Subcutaneous abdominal adipose tissue (tissue), 5 donors: Measurements from ENCODE around the gene ITIH1.
"Not testable (repeated sequence)": the region's sequence is repeated elsewhere in the genome, so short reads cannot be mapped to it uniquely, and the experiment has no call there.

Source experiments
- H3K27ac ChIP-seq: one replicate; pipeline ENCODE4 v1.7.0; 2013; ENCODE audit warnings: low read depth, mild to moderate bottlenecking, inconsistent platforms, low read length, moderate library complexity
- H3K27me3 ChIP-seq, 5 donors: one replicate each; pipeline ENCODE4 v1.7.0; 2013; ENCODE audit warnings: low read length in 5 of 5, inconsistent platforms in 1 of 5; ENCODE audit not compliant: control insufficient read depth in 5 of 5, insufficient read depth in 4 of 5
- H3K36me3 ChIP-seq, 5 donors: one replicate each; pipeline ENCODE4 v1.7.0; 2013; ENCODE audit warnings: low read length in 5 of 5; ENCODE audit not compliant: control insufficient read depth in 5 of 5, insufficient read depth in 5 of 5
- H3K4me1 ChIP-seq, 5 donors: one replicate each; pipeline ENCODE4 v1.7.0; 2013; ENCODE audit warnings: low read length in 5 of 5, mild to moderate bottlenecking in 3 of 5, moderate library complexity in 1 of 5; ENCODE audit not compliant: control insufficient read depth in 5 of 5, insufficient read depth in 5 of 5
- H3K4me3 ChIP-seq, 5 donors: one replicate each; pipeline ENCODE4 v1.7.0; 2013; ENCODE audit warnings: low read length in 5 of 5, low read depth in 1 of 5
- H3K9ac ChIP-seq, 5 donors: one replicate each; pipeline ENCODE4 v1.7.0; 2013; ENCODE audit warnings: low read length in 5 of 5, mild to moderate bottlenecking in 4 of 5, moderate library complexity in 3 of 5
- H3K9me3 ChIP-seq, 5 donors: one replicate each; pipeline ENCODE4 v1.7.0; 2013; ENCODE audit warnings: low read length in 5 of 5; ENCODE audit not compliant: control insufficient read depth in 5 of 5
- donor health status: healthy.
- donor health status: healthy.
- donor health status: healthy.
- donor health status: healthy.
- donor health status: healthy.

Gene ITIH1, protein sequence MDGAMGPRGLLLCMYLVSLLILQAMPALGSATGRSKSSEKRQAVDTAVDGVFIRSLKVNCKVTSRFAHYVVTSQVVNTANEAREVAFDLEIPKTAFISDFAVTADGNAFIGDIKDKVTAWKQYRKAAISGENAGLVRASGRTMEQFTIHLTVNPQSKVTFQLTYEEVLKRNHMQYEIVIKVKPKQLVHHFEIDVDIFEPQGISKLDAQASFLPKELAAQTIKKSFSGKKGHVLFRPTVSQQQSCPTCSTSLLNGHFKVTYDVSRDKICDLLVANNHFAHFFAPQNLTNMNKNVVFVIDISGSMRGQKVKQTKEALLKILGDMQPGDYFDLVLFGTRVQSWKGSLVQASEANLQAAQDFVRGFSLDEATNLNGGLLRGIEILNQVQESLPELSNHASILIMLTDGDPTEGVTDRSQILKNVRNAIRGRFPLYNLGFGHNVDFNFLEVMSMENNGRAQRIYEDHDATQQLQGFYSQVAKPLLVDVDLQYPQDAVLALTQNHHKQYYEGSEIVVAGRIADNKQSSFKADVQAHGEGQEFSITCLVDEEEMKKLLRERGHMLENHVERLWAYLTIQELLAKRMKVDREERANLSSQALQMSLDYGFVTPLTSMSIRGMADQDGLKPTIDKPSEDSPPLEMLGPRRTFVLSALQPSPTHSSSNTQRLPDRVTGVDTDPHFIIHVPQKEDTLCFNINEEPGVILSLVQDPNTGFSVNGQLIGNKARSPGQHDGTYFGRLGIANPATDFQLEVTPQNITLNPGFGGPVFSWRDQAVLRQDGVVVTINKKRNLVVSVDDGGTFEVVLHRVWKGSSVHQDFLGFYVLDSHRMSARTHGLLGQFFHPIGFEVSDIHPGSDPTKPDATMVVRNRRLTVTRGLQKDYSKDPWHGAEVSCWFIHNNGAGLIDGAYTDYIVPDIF

DNA sequence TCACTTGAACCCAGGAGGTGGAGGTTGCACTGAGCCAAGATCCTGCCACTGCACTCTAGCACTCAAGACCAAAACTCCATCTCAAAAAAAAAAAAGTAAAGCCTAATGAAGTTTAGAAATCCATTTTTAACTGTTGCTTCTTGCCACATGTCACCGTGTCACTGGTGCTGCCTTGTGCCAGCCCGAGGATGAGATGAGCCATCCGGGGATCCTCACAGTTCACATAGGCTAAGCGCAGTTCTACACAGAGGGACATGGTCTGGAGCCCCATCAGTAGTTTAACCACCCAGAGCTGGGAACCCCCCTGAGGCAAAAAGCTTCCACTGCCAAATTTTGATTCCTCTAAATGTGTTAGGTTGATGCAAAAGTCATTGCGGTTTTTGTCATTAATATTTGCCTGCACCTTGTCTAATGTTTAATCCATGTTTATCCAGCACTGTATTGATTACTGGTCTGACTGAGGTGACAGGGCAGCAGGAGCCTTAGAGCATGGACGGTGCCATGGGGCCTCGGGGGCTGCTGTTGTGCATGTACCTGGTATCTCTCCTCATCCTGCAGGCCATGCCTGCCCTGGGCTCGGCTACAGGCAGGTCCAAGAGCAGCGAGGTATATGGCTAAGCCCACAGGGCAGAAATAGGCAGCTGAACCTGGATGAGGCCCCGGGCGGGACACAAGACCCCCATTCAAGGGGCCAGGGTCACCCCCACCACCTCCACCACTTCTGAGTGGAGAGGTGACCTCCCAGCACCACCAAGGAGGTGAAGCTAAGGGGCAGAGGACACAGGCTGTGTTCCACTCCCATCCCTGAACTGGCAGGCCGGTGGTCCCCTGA lies at the start of gene ITIH1:
TSS of gene ITIH1 (plus strand) at position 473 of the 832 bp plus-strand sequence. CDS start at position 490, 17 bp downstream.
- peaks cover 0 to 14% (median 3%) of the 10 kb centered on the region in 5 donors for H3K4me1 ChIP-seq

DNA sequence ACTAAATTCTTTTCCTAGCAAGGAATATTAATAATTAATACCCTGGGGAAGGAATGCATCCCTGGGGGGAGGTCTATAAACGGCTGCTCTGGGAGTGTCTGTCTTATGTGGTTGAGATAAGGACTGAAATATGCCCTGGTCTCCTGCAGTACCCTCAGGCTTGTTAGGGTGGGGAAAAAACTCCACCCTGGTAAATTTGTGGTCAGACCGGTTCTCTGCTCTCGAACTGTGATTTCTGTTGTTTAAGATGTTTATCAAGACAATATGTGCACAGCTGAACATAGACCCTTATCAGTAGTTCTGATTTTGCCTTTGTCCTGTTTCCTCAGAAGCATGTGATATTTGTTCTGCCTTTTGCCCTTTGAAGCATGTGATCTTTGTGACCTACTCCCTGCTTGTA lies 48.6 kb upstream of the ITIH1 start:
- H3K4me1 ChIP-seq, H3K27ac ChIP-seq, H3K9ac ChIP-seq, H3K9me3 ChIP-seq, H3K27me3 ChIP-seq, H3K4me3 ChIP-seq: not testable (repeated sequence)
- H3K36me3 ChIP-seq, result peaks cover 11 to 27% (median 18%) of the 10 kb centered on the region in 5 donors

More for the DNA sequence above, at the start of gene ITIH1:
- Histone ChIP-seq H3K27ac (no peak within 1 kb of the TSS), H3K9ac (no peak within 1 kb of the TSS), H3K4me3 (no peak within 1 kb of the TSS), H3K27me3 (peaks cover 0 to 5% (median 2%) of the 10 kb centered on the region in 5 donors), H3K36me3 (no peaks in the 10 kb centered on the region), H3K9me3 (no peaks in the 10 kb centered on the region)

DNA sequence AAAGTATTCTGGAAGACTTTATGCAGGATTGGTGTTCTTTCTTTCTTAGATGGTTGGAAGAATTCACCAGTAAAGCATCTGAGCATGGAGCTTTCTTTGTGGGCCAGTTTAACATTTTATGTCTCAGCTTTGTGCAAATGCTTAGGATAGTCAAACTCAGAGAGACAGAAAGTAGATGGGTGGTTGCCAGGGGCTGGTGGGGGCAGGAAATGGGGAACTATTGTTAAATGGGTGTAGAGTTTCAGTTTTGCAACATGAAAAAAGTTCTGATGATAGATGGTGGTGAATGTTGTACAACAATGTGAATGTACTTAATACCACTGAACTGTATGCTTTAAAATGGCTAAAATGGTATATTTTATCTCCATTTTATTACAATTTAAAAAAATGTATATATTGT lies 46.7 kb upstream of the ITIH1 start:
- H3K27ac ChIP-seq, result no peak overlapping the region
- H3K9me3 ChIP-seq, result no peaks in the 10 kb centered on the region
- H3K27me3 ChIP-seq, result no peaks in the 10 kb centered on the region
- no peaks in the 10 kb centered on the region for H3K4me1 ChIP-seq
- no peak overlapping the region for H3K4me3 ChIP-seq
- no peak overlapping the region for H3K9ac ChIP-seq
- peaks cover 17 to 31% (median 25%) of the 10 kb centered on the region in 5 donors for H3K36me3 ChIP-seq

DNA sequence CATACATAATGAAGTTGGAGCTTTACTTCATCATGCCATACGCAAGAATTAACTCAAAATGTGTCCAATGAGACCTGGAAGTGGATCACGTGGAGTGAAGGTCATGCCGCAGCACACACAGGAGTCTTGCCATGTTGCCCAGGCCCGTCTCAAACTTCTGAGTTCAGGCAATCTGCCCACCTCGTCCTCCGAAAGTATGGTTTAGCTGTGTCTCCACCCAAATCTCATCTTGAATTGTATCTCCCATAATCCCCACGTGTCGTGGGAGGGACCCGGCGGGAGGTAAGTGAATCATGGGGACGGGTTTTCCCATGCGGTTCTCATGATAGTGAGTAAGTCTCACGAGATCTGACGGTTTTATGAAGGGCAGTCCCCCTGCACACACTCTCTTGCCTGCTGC lies 45.8 kb upstream of the ITIH1 start:
- Histone ChIP-seq H3K27me3 (no peaks in the 10 kb centered on the region), H3K4me3 (no peak overlapping the region), H3K27ac (no peak overlapping the region), H3K4me1 (no peaks in the 10 kb centered on the region), H3K36me3 (peaks cover 19 to 39% (median 29%) of the 10 kb centered on the region in 5 donors), H3K9me3 (no peaks in the 10 kb centered on the region), H3K9ac (no peak overlapping the region)

DNA sequence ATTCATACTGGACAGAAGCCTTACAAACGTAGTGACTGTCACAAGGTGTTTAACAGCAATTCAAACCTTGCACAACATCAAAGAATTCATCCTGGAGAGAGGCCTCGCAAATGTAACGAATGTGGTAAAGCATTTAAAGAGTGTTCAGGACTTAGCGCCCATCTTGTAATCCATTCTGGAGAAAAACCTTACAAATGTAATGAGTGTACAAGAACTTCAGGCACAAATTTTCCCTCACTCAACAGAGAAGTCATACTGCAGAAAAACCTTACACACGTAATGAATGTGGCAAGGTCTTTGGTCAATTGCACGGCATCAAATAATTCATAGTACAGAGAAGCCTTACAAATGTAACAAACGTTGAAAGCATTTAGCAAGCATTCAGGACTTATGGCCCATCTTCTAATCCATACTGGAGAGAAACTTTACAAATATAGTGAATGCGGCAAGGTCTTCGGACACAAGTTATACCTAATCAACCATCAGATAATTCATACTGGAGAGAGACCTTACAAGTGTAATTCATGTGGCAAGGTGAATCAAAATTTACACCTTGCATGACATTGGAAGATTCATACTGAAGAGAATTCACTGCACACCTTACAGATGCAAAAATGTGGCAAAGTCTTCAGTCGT lies 44.0 kb upstream of the ITIH1 start:
- Histone ChIP-seq H3K36me3 (peaks cover 23 to 54% (median 29%) of the 10 kb centered on the region in 5 donors), H3K27ac (no peak overlapping the region), H3K4me1 (no peaks in the 10 kb centered on the region), H3K4me3 (no peak overlapping the region), H3K27me3 (no peaks in the 10 kb centered on the region), H3K9ac (no peak overlapping the region), H3K9me3 (no peaks in the 10 kb centered on the region)

DNA sequence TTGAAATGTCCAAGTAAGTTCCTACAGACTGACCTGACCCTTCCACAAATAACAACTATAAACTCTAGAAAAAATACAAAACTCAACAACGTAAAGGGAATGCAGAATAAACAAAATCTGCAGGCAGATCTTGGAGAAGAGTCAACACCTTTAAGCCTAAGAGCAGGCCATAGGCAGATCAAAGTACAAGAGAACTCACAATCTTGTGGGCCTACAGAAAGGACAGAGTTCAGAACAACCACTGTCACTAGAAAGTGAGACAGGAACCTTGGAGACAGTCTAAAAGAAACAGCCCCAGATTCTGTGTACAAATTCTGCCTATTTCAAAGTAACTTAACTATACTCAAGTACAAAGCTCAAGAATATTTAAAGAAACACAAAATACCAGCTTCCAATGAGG lies 37.7 kb upstream of the ITIH1 start:
- no peaks in the 10 kb centered on the region for H3K4me1 ChIP-seq
- H3K27ac ChIP-seq, result no peak overlapping the region
- peaks cover 26 to 81% (median 49%) of the 10 kb centered on the region in 5 donors for H3K36me3 ChIP-seq
- no peaks in the 10 kb centered on the region for H3K9me3 ChIP-seq
- no peak overlapping the region for H3K4me3 ChIP-seq
- no peak overlapping the region for H3K9ac ChIP-seq
- H3K27me3 ChIP-seq, result no peaks in the 10 kb centered on the region

DNA sequence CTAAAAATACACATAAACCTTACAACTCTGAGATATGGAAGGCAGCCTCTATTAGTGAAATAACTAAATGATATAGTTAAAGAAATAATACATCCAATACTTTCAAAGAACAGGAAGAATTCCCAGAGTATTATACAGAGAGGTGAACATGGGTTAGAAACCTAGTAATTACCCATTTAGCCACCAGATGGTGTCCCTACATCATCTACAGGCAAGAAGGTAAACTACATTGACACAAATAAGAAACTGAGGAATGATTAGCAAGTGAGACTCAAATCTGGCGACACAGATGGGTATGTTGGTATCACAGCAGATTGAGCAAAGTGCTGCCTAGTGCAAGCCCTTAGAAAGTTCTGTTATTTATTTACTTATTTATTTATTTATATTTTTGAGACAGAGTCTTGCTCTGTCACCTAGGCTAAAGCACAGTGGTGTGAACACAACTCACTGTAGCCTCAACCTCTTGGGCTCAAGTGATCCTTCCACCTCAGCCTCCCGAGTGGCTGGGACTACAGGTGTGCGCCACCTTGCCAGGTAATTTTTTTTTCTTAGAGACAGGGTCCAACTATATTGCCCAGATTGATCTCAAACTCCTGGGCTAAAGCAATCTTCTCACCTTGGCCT lies 34.9 kb upstream of the ITIH1 start:
- Histone ChIP-seq H3K9ac (no peak overlapping the region), H3K27me3 (no peaks in the 10 kb centered on the region), H3K36me3 (peaks cover 26 to 85% (median 53%) of the 10 kb centered on the region in 5 donors), H3K9me3 (no peaks in the 10 kb centered on the region), H3K4me1 (no peaks in the 10 kb centered on the region), H3K4me3 (no peak overlapping the region), H3K27ac (no peak overlapping the region)

DNA sequence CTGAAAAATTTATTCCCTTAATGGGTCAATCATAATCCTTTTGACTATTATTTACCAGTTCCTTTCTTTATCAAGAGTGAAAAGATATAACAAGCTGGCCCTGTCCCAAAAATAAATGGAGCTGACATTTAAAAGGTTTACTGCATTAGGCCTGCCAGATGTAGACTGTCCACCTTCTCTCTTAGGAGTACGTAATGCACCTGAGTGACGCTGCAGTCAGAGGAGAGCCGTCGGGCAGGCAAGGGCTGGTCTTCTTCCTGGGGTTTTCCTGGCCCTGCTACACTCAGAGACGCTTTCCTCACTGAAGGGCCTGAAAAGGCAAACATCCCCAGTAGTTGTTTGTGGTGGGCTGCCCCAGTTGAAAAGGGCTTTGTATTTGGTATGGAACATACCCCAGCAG lies 34.2 kb upstream of the ITIH1 start:
- Histone ChIP-seq H3K36me3 (peaks cover 26 to 84% (median 53%) of the 10 kb centered on the region in 5 donors), H3K4me3 (no peak overlapping the region), H3K27ac (no peak overlapping the region), H3K4me1 (no peaks in the 10 kb centered on the region), H3K9ac (no peak overlapping the region), H3K9me3 (no peaks in the 10 kb centered on the region), H3K27me3 (no peaks in the 10 kb centered on the region)

DNA sequence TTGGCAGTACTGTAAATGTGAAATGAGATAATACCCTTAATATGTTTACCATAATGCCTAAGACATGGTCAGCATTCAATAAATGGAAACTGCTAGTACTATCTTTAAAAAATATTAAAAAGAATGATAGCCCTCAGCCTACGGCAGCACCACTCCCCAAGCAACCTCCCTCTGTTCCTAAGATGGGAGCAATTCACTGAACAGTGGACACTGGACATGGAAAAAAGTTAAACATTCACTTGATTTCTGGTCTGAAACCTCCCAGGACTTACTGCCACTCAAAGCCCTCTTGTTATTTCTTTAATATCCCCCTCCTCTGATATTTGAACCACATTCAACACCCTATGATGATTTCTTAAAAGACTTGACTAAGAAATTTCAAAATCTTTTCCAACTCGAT lies 33.7 kb upstream of the ITIH1 start:
- H3K9ac ChIP-seq, result no peak overlapping the region
- peaks cover 26 to 81% (median 54%) of the 10 kb centered on the region in 5 donors for H3K36me3 ChIP-seq
- H3K4me3 ChIP-seq, result no peak overlapping the region
- H3K27me3 ChIP-seq, result no peaks in the 10 kb centered on the region
- H3K9me3 ChIP-seq, result no peaks in the 10 kb centered on the region
- no peak overlapping the region for H3K27ac ChIP-seq
- no peaks in the 10 kb centered on the region for H3K4me1 ChIP-seq
